ENCODE results near the gene AP4M1.

DNA sequence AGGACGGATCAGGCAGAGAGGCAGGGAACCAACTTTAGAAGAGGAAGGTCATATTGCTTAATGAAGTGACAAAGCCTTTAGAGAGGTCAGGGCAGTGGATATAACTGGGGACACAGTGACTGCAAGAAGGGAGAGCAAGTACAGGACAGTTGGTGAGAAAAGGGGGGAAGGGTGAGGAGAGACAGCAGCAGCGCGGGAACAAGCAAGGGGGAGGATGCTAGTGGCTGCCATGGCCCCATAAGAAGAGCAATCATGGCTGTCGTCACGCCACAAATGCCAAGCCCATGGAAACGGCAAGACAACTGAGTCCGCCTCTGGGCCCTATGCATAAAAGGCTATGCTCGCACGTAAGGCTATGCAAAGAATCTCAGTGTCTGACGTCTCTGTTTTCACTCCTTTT lies 29.0 kb upstream of the AP4M1 start:
- no peak for TF ChIP-seq CTCF (conservative IDR thresholded peaks at IDR 0.05 in 1 of 2, IDR thresholded peaks at IDR 0.05 in 1 of 2; ENCODE audit: low read depth in 1 of 2, low read length in 2 of 2)
- no peak for TF ChIP-seq EZH2 (IDR thresholded peaks at IDR 0.05; ENCODE audit: low read length, missing control alignments)

All from fibroblast of lung (primary cell).